Activated CD4-positive, alpha-beta T cell treated with anti-CD3 and anti-CD28 coated beads for 24 hours (primary cell): ENCODE results near the gene ARL17A.
"Not testable (repeated sequence)": the region's sequence is repeated elsewhere in the genome, so short reads cannot be mapped to it uniquely, and the experiment has no call there.

Experiments used
- DNase-seq, 2 donors: peaks; one replicate each; pipeline ENCODE4 v3.0.0-alpha.2; 2020; ENCODE audit warnings: low read depth in 2 of 2

ARL17A gene

DNA sequence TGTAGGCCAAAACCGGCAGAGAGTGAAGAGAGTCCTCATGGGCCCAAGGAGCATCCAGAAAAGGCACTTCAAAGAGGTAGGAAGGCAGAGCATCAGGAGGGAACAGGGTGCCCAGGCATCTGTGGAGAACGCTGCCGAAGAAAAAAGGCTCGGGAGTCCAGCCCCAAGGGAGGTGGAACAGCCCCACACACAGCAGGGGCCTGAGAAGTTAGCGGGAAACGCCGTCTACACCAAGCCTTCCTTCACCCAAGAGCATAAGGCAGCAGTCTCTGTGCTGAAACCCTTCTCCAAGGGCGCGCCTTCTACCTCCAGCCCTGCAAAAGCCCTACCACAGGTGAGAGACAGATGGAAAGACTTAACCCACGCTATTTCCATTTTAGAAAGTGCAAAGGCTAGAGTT is 30.9 kb downstream of the ARL17A start:
- DNase-seq, result not testable (repeated sequence)

DNA sequence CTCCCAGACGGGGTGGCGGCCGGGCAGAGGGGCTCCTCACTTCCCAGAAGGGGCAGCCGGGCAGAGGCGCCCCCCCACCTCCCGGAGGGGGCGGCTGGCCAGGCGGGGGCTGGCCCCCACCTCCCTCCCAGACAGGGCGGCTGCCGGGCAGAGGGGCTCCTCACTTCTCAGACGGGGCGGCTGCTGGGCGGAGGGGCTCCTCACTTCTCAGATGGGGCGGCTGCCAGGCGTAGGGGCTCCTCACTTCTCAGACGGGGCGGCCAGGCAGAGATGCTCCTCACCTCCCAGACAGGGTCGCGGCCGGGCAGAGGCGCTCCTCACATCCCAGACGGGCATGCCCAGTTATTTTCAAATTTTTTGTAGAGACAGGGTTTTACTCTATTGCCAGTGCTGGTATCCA is 44.8 kb downstream of the ARL17A start:
- not testable (repeated sequence) for DNase-seq

GRCh38 chr17:46512168-46512567 is 67.3 kb downstream of the ARL17A start, which contains the start of gene LRRC37A2:
Gene LRRC37A2, plus strand, starts transcription at chr17:46512468. Its CDS starts 245 bp downstream, at chr17:46512713.
- DNase-seq, result not testable (repeated sequence)

- not testable (repeated sequence) for DNase-seq
Observed at GRCh38 chr17:46505896-46506295, 73.6 kb downstream of the ARL17A start.

DNA sequence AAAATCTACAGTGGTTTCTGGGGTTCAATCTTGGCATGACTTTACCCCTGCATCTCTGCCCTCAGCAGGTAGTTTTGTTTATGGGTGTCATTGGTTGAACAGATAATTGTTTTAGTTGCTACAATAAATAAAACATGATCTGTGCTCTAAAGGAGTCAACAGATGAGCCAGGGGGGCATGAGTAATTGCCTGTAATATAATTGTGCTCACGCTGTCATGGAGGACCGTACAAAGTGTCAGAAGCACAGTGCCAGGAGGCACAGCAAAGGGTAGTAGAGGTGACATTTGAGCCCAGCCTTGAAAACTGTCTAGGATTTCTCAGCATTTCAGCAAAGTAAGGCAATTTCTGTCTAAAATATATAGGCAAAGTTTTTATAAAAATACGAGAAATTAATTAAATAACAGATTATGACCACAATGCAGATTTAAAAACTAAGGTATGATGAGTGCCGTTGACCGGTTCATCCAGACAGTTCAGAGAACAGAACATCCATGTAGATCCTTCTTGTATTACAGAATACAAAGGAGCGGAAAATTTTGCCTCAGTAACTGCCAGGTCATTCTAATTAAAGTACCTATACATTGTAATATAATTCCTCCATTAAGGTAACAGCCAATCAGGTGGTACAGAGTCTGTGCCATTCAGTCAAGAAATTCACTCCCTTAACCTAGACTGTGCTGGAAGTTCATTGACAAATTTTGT is 79.9 kb downstream of the ARL17A start:
- not testable (repeated sequence) for DNase-seq

DNA sequence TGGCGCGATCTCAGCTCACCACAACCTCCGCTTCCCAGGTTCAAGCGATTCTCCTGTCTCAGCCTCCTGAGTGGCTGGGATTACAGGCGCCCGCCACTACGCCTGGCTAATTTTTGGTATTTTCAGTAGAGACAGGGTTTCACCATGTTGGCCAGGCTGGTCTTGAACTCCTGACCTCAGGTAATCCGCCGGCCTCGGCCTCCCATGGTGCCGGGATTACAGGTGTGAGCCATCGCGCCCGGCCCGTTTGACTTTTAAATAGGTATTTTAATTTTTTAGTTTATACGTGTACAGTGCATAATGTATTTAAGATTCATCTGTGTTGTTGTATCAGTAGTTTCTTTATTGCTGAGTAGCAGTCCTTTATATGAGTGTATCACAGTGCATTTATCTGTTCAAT is 87.5 kb downstream of the ARL17A start:
- DNase-seq, result not testable (repeated sequence)

GRCh38 chr17:46481310-46481709 is 98.2 kb downstream of the ARL17A start:
- not testable (repeated sequence) for DNase-seq

GRCh38 chr17:46478823-46479222 is 100.7 kb downstream of the ARL17A start:
- not testable (repeated sequence) for DNase-seq

DNA sequence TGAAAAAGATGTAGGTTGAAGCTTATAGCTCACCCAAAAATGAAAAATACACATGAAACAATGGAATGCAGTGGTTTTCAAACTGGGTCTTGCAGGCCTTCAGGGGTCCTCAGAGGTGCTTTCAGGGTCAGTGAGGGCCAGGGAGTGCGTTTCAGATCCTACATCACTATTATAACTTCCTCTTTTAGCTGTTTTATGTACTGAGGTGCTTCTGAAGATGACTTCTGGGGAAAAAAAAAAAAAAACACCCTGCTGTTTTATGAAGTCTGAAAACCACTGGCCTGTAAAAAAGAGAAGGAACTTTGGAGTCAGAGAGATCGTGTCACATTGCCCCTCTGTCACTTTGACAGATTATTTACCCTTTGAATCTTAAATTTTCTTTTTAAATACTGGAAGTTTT is 103.9 kb downstream of the ARL17A start:
- DNase-seq, result not testable (repeated sequence)

DNA sequence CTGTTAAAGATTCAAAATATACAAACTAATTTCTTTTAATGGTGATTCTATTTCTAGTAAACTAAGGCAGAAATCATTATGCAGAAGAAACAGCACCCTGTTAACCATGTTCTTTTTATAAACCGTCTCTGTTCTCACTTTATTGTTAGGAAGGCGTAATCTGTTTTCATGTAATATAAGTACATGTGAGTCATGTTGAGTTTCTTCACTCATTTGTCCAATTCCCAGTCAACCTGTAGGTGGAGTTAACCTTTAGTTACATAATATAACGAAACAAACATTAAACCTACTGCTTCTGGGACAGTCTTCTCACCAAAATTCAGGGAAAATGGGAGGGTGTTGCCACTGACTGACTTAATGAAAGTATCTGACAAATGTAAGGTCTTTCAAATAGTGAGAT is 105.0 kb downstream of the ARL17A start:
- DNase-seq, result not testable (repeated sequence)

DNA sequence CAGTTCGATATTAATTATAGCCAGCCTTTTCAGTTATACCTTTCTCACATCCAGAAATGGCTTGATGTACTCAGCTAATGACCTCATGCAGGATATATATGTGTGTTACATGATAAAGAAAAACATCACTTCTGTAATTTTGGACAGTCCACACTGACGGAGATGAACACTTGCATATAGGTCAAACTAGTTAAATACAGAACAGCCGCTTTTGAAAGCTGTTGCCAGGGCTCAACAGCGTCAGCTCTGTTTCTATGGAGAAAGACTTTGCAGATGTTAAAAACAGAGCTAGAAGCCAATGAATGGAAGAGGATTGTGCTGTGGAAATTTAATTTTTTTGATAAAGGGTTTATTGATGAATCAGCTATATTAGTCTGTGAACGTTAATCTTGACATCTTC is 111.9 kb downstream of the ARL17A start:
- DNase-seq, result not testable (repeated sequence)
